ENCODE measurements around the gene ACTL9.

The ACTL9 gene

DNA sequence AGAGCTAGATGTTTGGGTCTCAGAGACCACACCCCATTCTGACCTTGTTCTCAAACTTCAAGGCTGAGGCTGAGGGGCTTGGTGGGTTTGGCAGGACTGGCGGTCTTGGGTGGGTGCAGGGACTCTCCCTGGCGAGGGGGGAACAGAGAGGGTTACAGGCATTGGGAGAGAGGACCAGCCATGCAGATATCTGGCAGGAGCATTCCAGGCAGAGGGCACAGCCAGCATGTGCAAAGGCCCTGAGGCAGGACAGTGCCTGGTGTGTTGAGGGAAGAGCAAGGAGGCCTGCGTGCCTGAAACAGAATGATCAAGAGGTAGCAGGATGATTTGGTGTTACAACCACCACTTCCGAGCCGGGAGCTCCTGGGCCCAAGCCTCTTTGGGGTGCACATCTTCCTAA lies 40.7 kb downstream of the ACTL9 start:
- Histone ChIP-seq H3K9ac (ENCODE audit: low read depth, low read length, poor library complexity, severe bottlenecking) (no peak overlapping the region), H3F3A (ENCODE audit: low read depth) (no peaks in the 10 kb centered on the region), H3K79me2 (ENCODE audit: insufficient read depth, low read length) (no peaks in the 10 kb centered on the region), H3K27me3 (ENCODE audit: insufficient read depth, low read length, poor library complexity, severe bottlenecking) (no peaks in the 10 kb centered on the region), H2AFZ (ENCODE audit: low read length) (no peak overlapping the region), H3K9me3 (ENCODE audit: insufficient read depth, low read depth, low read length) (no peaks in the 10 kb centered on the region), H3K4me1 (ENCODE audit: insufficient read depth, low read length, poor library complexity, severe bottlenecking) (peaks cover 33% of the 10 kb centered on the region), H3K9me2 (replicated peaks; ENCODE audit: low read depth, low read length) (no peaks in the 10 kb centered on the region), H3K4me3 (ENCODE audit: low read length, poor library complexity, severe bottlenecking) (no peak overlapping the region), H4K20me1 (ENCODE audit: insufficient read depth, low read length, poor library complexity, severe bottlenecking) (no peaks in the 10 kb centered on the region), H3K36me3 (ENCODE audit: insufficient read depth, low read length) (no peaks in the 10 kb centered on the region), H3K4me2 (ENCODE audit: low read depth, low read length, poor library complexity, severe bottlenecking) (no peak overlapping the region)
- TF ChIP-seq EZH2phosphoT487 (IDR thresholded peaks at IDR 0.05; ENCODE audit: borderline replicate concordance): no peak
- TF ChIP-seq, protein P1, sequence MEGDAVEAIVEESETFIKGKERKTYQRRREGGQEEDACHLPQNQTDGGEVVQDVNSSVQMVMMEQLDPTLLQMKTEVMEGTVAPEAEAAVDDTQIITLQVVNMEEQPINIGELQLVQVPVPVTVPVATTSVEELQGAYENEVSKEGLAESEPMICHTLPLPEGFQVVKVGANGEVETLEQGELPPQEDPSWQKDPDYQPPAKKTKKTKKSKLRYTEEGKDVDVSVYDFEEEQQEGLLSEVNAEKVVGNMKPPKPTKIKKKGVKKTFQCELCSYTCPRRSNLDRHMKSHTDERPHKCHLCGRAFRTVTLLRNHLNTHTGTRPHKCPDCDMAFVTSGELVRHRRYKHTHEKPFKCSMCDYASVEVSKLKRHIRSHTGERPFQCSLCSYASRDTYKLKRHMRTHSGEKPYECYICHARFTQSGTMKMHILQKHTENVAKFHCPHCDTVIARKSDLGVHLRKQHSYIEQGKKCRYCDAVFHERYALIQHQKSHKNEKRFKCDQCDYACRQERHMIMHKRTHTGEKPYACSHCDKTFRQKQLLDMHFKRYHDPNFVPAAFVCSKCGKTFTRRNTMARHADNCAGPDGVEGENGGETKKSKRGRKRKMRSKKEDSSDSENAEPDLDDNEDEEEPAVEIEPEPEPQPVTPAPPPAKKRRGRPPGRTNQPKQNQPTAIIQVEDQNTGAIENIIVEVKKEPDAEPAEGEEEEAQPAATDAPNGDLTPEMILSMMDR (conservative IDR thresholded peaks at IDR 0.05; ENCODE audit: low read length): no peak

DNA sequence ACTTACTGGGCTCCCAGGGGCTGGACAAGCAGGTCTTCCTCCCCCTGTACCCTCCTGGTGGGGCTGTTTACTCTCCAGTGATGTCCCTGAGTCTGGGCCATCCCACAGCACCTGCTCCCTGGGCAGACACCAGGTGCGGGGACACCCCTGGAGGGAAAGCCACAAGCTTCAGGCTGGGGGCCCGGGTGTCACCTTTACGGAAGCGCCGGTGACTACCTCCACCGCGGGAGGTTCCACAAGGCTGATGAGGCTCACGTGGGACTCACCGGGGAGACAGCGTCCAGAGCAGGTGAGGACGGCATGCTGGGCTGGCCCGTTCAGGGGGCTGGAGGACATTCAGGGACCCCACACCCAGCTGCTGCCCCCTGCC lies 43.3 kb downstream of the ACTL9 start:
- H3K4me2 ChIP-seq (ENCODE audit: low read depth, low read length, poor library complexity, severe bottlenecking): peak overlapping the region; percentile 48
- no peak for TF ChIP-seq EZH2phosphoT487 (IDR thresholded peaks at IDR 0.05; ENCODE audit: borderline replicate concordance)
- TF ChIP-seq, protein P1 (conservative IDR thresholded peaks at IDR 0.05; ENCODE audit: low read length): no peak

DNA sequence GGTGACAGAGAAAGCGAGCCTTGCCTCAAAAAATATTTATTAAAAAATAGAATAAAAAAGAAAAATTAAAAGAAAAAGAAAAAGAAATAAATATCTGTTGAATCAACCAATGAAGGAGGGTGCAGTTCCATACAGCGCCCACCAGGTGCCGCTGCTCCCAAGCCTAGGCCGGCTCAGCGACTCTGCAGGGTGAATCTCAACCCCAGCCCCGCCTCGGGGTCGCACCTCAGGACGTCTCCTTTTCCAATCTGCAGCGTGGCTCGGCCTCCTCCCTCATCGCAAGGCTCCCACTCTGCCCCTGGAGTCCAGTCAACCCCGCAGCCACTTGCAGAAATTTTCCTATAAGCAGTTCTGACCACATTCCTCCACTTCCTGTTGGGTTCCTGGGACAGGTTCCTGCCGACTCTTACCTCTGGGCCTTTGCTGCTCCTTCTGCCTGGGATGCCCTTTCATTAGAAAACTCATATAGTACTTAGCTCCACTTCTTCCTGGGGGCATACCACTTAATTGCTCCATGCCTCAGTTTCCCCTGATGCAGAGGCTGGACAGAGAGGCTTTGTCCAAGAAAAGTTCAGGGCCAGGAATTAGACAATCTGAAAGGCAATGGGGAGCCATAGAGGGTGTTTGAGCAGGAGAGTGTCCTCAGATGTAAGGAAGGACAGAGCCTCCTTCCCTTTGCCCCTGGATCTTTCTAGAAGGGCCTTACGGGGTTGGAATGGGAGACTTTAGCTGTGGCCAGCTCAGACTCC lies 43.8 kb downstream of the ACTL9 start:
- no peaks in the 10 kb centered on the region for H3K9me2 ChIP-seq (replicated peaks; ENCODE audit: low read depth, low read length)
- H3K4me1 ChIP-seq (ENCODE audit: insufficient read depth, low read length, poor library complexity, severe bottlenecking): peaks cover 25% of the 10 kb centered on the region
- TF ChIP-seq EZH2phosphoT487 (IDR thresholded peaks at IDR 0.05; ENCODE audit: borderline replicate concordance): no peak
- TF ChIP-seq, protein P1 (conservative IDR thresholded peaks at IDR 0.05; ENCODE audit: low read length): peak; percentile 79
- H3K27me3 ChIP-seq (ENCODE audit: insufficient read depth, low read length, poor library complexity, severe bottlenecking): no peaks in the 10 kb centered on the region
- no peaks in the 10 kb centered on the region for H3K36me3 ChIP-seq (ENCODE audit: insufficient read depth, low read length)
- no peaks in the 10 kb centered on the region for H4K20me1 ChIP-seq (ENCODE audit: insufficient read depth, low read length, poor library complexity, severe bottlenecking)
- H3F3A ChIP-seq (ENCODE audit: low read depth): no peaks in the 10 kb centered on the region
- H3K4me2 ChIP-seq (ENCODE audit: low read depth, low read length, poor library complexity, severe bottlenecking): peak overlapping the region; percentile 48
- peak overlapping the region; percentile 44 for H3K4me3 ChIP-seq (ENCODE audit: low read length, poor library complexity, severe bottlenecking)
- H2AFZ ChIP-seq (ENCODE audit: low read length): peak overlapping the region; percentile 85
- no peaks in the 10 kb centered on the region for H3K79me2 ChIP-seq (ENCODE audit: insufficient read depth, low read length)
- no peaks in the 10 kb centered on the region for H3K9me3 ChIP-seq (ENCODE audit: insufficient read depth, low read depth, low read length)
- H3K9ac ChIP-seq (ENCODE audit: low read depth, low read length, poor library complexity, severe bottlenecking): peak overlapping the region; percentile 25

More for the DNA sequence above, 43.3 kb downstream of the ACTL9 start:
- Histone ChIP-seq H3K27me3 (ENCODE audit: insufficient read depth, low read length, poor library complexity, severe bottlenecking) (no peaks in the 10 kb centered on the region), H3K36me3 (ENCODE audit: insufficient read depth, low read length) (no peaks in the 10 kb centered on the region), H3K4me1 (ENCODE audit: insufficient read depth, low read length, poor library complexity, severe bottlenecking) (peaks cover 30% of the 10 kb centered on the region), H3K9me3 (ENCODE audit: insufficient read depth, low read depth, low read length) (no peaks in the 10 kb centered on the region), H3F3A (ENCODE audit: low read depth) (no peaks in the 10 kb centered on the region), H3K4me3 (ENCODE audit: low read length, poor library complexity, severe bottlenecking) (no peak overlapping the region), H3K9ac (ENCODE audit: low read depth, low read length, poor library complexity, severe bottlenecking) (no peak overlapping the region), H4K20me1 (ENCODE audit: insufficient read depth, low read length, poor library complexity, severe bottlenecking) (no peaks in the 10 kb centered on the region), H2AFZ (ENCODE audit: low read length) (no peak overlapping the region), H3K79me2 (ENCODE audit: insufficient read depth, low read length) (no peaks in the 10 kb centered on the region), H3K9me2 (replicated peaks; ENCODE audit: low read depth, low read length) (no peaks in the 10 kb centered on the region)

Data from Loucy (cell line).